ENCODE measurements around the gene LRRC8C.

Gene LRRC8C

GRCh38 chr1:89635825-89636815 is 3.2 kb downstream of the LRRC8C start:
- DNase-seq: no peak

GRCh38 chr1:89637496-89637895 is 4.6 kb downstream of the LRRC8C start:
- no peak for DNase-seq

GRCh38 chr1:89640440-89640839 is 7.5 kb downstream of the LRRC8C start:
- no peak for DNase-seq

GRCh38 chr1:89641781-89642180 is 8.9 kb downstream of the LRRC8C start:
- no peak for DNase-seq

- no peak for DNase-seq
Observed at GRCh38 chr1:89643577-89643976, 10.7 kb downstream of the LRRC8C start.

GRCh38 chr1:89644119-89644814 is 11.3 kb downstream of the LRRC8C start:
- DNase-seq: no peak

GRCh38 chr1:89646259-89646658 is 13.3 kb downstream of the LRRC8C start:
- no peak for DNase-seq

- DNase-seq: no peak
Observed at GRCh38 chr1:89649783-89650182, 16.9 kb downstream of the LRRC8C start.

GRCh38 chr1:89652373-89652772 is 19.5 kb downstream of the LRRC8C start:
- DNase-seq: no peak

GRCh38 chr1:89657886-89658285 is 25.0 kb downstream of the LRRC8C start:
- DNase-seq: no peak

GRCh38 chr1:89659322-89660081 is 26.6 kb downstream of the LRRC8C start:
- no peak for DNase-seq

- DNase-seq: no peak
Observed at GRCh38 chr1:89660224-89661061, 27.5 kb downstream of the LRRC8C start.

- no peak for DNase-seq
Observed at GRCh38 chr1:89665941-89666340, 33.0 kb downstream of the LRRC8C start.

- DNase-seq: no peak
Observed at GRCh38 chr1:89666640-89667039, 33.7 kb downstream of the LRRC8C start.

- no peak for DNase-seq
Observed at GRCh38 chr1:89667691-89668090, 34.8 kb downstream of the LRRC8C start.

GRCh38 chr1:89668961-89669360 is 36.0 kb downstream of the LRRC8C start:
- DNase-seq: no peak

- no peak for DNase-seq
Observed at GRCh38 chr1:89669441-89669840, 36.5 kb downstream of the LRRC8C start.

- no peak for DNase-seq
Observed at GRCh38 chr1:89670163-89670562, 37.2 kb downstream of the LRRC8C start.

- DNase-seq: no peak
Observed at GRCh38 chr1:89670711-89671110, 37.8 kb downstream of the LRRC8C start.

GRCh38 chr1:89671775-89672488 is 39.0 kb downstream of the LRRC8C start:
- DNase-seq: no peak

- DNase-seq: no peak
Observed at GRCh38 chr1:89672489-89673183, 39.7 kb downstream of the LRRC8C start.
